ENCODE results near the gene DKK3. TPM values are rescaled to one million over a fixed set of nuclear protein-coding genes. Genes with fewer than 3 reads are reported as not detected.

Gene DKK3
- not detected for polyA plus RNA-seq (ENCODE audit: low read depth in 6 of 6)

DNA sequence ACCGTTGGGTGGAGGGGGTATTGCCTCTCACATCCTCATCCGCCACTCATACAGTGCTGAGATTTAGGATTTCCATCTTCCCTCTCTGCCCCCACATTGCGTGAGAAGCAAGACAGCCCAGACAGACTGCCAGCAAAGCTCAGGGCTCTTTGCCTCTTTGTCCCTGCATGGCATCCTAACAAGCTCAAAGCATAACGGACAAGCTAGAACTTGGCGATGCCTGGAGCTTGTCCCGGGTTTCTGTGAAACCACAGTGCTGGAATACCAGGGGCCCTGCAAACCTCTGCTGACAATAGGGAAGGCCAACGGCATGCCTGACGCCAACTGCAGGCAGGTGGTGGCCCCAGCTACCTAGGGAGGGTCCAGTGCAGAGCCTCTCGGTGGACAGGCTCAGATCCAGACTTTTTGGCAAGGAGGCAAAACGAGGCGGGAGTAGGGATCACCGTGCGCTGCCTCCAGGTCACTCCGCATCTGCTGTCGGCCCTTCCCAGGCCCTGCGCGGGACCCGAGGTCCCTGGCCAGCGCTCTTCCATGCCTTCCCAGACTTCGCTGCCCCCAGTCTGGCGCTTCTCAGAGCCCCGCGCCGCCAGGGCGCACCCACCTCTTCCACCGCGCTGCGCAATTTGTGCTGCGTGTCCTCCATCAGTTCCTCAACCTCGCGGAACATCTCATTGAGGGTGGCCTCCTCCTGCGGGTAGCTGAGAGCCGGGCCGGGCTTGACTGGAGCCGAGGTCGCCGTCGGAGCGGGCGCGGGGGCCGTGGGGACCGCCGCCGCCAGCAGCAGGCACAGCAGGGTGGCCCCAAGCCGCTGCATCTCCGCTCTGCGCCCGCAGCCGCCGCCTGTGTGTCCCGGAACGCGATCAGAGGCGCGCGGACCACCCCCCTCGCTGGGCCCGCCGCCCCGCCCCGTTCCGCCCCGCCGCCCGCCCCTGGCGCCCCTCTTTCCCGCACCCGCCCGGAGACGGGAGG, at the start of gene DKK3:
Gene DKK3, minus strand, starts transcription at position 858 of the 969 bp plus-strand sequence. Its CDS starts 44 bp downstream, at position 814.
- Mint-ChIP-seq H3K36me3 (no peaks in the 10 kb centered on the region), H3K4me3 (peak within 1 kb of the TSS in 7 of 8 donors; percentile 44 to 79 (median 66)), H3K4me1 (peaks cover 4 to 13% (median 4%) of the 10 kb centered on the region in 3 donors), H3K27ac (no peak within 1 kb of the TSS), H3K9me3 (peaks cover 0 to 5% (median 0%) of the 10 kb centered on the region in 7 donors), H3K27me3 (peaks cover 59 to 90% (median 82%) of the 10 kb centered on the region in 3 donors)
- DNase-seq: no peak
- no peak for ATAC-seq (ENCODE audit: low read depth in 2 of 2)

DNA sequence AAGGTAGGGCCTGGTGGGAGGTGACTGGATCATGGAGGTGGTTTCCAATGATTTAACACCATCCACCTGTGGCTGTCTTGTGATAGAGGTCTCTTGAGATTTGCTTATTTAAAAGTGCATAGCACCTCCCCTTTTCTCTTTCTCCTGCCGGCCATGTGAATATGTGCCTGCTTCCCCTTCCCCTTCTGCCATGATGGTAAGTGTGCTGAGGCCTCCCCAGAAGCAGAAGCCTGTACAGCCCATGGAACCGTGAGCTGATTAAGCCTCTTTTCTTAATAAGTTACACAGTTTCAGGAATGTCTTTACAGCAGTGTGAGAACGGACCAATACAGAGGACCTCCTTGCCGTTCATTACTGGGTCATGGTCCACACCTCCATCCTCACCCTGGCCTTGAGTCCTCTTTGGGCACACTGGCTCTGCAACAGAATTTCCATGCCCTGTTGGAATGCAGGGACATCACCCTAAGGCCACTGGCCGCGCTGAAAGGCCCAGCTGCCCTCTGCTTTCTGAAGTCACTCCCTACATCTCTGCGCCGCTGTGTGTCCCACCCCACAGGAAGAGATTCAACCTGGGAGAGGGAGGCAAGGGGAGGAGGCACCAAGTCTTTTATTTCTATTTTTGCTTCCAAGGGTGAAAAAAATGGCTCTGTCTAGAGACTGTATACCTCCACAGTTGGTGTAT, 49.0 kb upstream of the DKK3 start:
- no peak overlapping the region for H3K4me3 Mint-ChIP-seq
- peaks cover 3 to 17% (median 7%) of the 10 kb centered on the region in 3 donors for H3K27me3 Mint-ChIP-seq
- no peak overlapping the region for H3K27ac Mint-ChIP-seq
- H3K36me3 Mint-ChIP-seq: no peaks in the 10 kb centered on the region
- ATAC-seq (ENCODE audit: low read depth in 2 of 2) (no peak), DNase-seq (no peak)
- peaks cover 0 to 15% (median 3%) of the 10 kb centered on the region in 7 donors for H3K9me3 Mint-ChIP-seq
- H3K4me1 Mint-ChIP-seq: no peaks in the 10 kb centered on the region

DNA sequence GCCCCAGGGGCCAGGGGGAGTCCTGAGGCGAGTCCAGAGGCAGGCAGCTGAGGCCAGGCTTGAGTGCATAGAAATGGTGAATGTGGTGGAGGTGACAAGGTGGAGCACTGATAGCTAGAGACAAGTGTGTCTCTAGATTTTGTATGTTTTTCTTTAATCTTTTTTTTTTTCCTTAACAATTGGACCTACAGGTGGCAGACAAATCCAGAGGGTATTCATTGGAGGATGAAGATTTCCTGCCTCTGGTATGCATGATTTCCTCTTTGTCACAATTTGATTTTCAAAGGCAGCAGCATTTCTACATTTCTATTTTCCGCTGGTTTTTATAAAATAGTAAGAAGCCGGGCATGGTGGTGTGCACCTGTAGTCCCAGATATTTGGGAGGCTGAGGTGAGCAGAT, 47.7 kb upstream of the DKK3 start:
- ATAC-seq (ENCODE audit: low read depth in 2 of 2) (no peak), DNase-seq (no peak)
- H3K4me3 Mint-ChIP-seq: no peak overlapping the region

DNA sequence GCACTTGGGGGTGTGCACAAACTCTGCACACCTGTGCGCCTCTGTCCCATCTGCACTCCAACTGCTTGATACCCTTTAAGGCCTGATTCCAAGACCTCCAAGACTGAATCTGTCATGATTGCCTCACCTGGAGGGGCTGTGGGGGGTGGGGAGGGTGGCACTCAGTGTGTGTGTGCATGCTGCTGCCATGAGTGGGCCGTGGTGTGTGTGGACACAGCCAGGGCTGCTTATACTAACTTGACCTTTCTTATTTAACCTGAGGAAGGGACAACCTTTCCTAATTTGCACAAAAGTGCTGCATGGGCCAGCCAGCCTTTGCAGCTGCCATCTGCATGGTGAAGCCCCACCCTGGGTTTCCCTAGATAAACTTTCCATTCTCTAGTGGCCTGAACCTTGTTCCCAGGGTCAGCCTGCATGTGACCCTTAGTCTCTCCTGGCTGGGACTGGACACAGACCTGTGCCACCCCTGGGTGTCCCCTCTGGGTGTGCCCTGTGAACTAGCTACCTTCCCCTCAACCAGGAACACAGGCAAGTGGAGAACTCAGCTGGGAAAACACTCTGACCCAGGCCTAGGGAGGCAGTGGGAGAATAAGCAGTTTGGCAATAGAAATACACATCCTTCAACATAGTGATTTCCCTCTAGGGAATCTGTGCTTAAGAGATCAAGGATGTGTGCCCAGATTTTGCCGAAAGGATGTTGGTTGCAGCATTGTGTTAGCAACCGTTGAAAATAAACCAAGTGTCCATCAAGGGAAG, 45.4 kb upstream of the DKK3 start:
- Mint-ChIP-seq H3K4me3 (no peak overlapping the region), H3K27ac (no peak overlapping the region), H3K9me3 (peaks cover 0 to 15% (median 3%) of the 10 kb centered on the region in 7 donors), H3K36me3 (no peaks in the 10 kb centered on the region), H3K27me3 (no peaks in the 10 kb centered on the region), H3K4me1 (no peaks in the 10 kb centered on the region)
- ATAC-seq (ENCODE audit: low read depth in 2 of 2) (no peak), DNase-seq (no peak)

More for the DNA sequence above, 47.7 kb upstream of the DKK3 start:
- peaks cover 0 to 15% (median 3%) of the 10 kb centered on the region in 7 donors for H3K9me3 Mint-ChIP-seq
- H3K27me3 Mint-ChIP-seq: peaks cover 0 to 7% (median 2%) of the 10 kb centered on the region in 3 donors
- H3K4me1 Mint-ChIP-seq: no peaks in the 10 kb centered on the region
- H3K36me3 Mint-ChIP-seq: no peaks in the 10 kb centered on the region
- no peak overlapping the region for H3K27ac Mint-ChIP-seq

DNA sequence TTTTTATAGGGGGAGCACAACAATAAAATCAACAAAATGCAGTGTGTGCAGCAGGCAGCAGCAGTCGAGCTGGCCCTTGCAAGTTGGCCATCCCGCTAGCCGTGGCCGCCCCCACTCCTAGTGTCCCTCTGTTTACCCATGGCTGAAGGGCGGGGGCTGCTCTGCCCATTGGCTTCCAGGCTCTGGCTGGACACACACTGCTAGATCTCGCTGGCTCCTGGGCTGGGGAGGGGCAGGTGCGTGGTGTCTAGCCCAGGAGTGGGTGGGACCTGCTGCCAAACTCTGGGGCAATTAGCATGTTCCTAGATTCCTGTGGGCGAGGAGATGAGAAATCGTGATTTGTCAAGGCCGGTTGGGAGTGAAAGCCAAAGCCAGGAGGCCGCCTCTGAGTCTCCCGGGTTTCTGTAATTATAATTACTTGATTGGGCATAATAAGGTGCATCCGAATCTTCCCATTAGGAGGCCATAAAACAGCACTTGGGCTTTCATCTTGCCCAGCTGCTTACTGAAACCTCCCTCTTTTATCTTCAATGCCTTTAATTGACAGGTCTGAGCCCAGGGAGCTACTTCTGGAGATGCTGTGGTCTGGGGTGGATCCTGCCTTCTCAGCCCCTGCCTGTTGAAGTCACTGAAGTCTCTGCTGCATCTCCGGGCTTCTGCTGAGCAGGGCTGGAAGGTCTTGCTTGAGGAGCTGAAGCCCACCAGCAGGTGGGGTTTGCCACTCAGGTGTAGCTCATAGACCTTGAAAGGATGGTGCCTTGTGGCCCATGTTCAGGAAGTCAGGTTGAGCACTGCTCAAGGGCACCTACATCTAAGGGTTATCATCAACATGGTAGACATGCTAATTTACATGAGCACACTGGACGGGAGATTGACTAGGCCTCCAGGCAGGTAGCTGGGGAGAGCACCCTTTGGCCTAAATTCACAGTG, 44.5 kb upstream of the DKK3 start:
- H3K27me3 Mint-ChIP-seq: no peaks in the 10 kb centered on the region

DNA sequence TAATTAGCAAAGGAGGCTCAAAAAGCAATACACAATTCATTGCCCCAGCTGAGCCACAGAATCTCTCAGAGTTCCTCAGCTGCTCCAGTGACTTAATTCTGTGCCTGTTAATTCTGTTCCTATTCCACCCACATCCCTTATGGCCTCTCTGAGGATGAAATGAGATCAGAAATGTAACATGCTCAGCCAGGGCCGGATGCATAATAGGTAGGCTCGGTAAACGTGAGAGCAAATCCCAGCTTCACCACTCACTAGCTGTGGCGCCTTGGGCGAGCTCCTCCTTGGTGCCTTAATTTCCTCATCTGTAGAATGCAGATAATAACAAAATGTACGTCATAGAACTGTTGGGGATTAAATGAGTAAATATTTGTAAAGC, 42.8 kb upstream of the DKK3 start:
- H3K27me3 Mint-ChIP-seq: peaks cover 0 to 9% (median 5%) of the 10 kb centered on the region in 3 donors
- ATAC-seq (ENCODE audit: low read depth in 2 of 2): no peak
- no peak for DNase-seq
- H3K9me3 Mint-ChIP-seq: no peaks in the 10 kb centered on the region
- no peaks in the 10 kb centered on the region for H3K36me3 Mint-ChIP-seq
- no peaks in the 10 kb centered on the region for H3K4me1 Mint-ChIP-seq
- H3K27ac Mint-ChIP-seq: no peak overlapping the region
- H3K4me3 Mint-ChIP-seq: no peak overlapping the region

More for the DNA sequence above, 44.5 kb upstream of the DKK3 start:
- Mint-ChIP-seq H3K36me3 (no peaks in the 10 kb centered on the region), H3K27ac (peak overlapping the region in 1 of 6 donors; percentile 56), H3K4me3 (no peak overlapping the region), H3K9me3 (peaks cover 0 to 13% (median 3%) of the 10 kb centered on the region in 7 donors), H3K4me1 (no peaks in the 10 kb centered on the region)
- DNase-seq: no peak
- ATAC-seq (ENCODE audit: low read depth in 2 of 2): no peak

DNA sequence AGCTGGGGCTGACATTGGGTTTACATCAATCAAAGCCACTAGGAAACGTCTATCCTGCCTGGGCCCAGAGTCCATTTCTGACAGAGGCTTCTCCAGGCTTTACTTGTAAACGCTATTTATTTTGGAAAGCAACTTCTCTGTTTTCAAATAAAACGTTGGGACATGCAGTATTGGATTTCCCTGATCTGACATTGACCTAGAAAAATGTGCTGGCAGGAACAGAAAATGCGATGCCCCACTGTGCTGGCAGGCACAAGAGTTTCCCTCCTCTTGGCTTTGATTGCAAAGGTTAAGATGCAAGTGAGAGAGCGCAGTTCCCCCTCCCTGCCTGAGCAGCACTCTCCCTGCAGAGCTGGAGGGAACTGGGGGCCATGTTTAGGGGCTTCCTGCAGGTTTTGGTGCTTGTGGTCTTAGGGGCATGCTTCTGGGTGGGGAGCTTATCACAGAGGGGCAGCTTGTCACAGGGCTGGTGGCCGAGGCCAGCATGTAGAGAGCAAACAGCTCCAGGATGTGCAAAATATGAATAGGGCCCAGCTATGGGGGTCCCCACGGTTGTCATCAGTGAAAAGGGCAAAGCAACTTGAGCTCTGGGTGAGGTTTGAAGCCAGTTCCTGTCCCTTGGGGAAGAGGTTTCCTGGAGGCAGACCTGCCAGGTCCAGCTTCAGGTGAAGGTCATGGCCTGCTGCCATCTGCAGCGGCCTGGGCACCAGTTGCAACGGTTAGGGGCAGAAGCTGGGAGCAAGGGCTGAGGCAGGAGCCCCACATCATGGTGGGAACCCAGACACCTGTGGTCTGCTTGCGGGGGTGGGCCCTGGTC, 42.3 kb upstream of the DKK3 start:
- ATAC-seq (ENCODE audit: low read depth in 2 of 2) (no peak), DNase-seq (no peak)
- peaks cover 0 to 9% (median 5%) of the 10 kb centered on the region in 3 donors for H3K27me3 Mint-ChIP-seq
- no peaks in the 10 kb centered on the region for H3K36me3 Mint-ChIP-seq
- H3K9me3 Mint-ChIP-seq: no peaks in the 10 kb centered on the region
- no peak overlapping the region for H3K4me3 Mint-ChIP-seq
- no peak overlapping the region for H3K27ac Mint-ChIP-seq
- H3K4me1 Mint-ChIP-seq: no peaks in the 10 kb centered on the region

DNA sequence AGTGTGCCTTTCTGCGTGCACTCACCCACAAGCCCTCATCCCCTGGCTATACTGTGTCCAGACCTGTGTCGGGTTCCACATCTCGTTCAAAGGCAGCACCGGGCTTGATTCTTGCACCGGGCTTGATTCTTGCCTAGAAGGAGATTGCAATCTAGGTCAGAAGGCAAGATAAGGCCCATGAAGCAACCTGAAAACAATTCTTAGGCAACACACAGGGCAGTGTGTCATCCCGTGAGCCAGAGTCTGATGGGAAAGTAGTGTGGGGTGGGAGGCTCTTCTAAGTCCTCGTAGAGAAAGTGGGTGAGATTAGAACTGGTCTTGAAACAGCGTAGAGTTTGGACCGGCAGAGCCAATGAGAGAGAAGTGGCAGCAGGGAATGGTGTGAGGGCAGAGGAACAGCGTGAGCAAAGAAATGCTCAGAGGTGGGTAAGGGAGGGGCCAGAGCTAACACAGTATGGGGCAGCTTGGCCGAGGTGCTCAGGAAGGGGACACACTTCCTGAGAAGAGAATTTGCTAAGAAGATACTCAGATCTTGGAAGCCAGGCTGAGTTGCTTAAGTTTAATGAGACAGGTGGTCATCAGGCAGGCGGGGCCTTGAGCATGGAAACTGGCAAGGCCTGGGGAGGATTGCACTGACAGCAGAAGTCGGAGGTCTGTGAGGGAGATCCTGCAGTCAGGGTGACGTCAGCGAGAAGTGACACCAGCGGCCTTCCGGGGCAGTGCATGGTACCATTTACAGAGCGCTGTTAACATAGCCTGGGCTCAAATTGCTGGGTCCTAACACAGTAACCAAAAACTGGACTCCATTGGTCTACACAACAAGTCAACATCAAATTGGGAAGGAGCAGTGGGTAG, 40.7 kb upstream of the DKK3 start:
- DNase-seq: no peak
- Mint-ChIP-seq H3K27me3 (peaks cover 4 to 9% (median 9%) of the 10 kb centered on the region in 3 donors), H3K4me3 (no peak overlapping the region), H3K36me3 (no peaks in the 10 kb centered on the region), H3K27ac (no peak overlapping the region), H3K4me1 (no peaks in the 10 kb centered on the region), H3K9me3 (no peaks in the 10 kb centered on the region)
- no peak for ATAC-seq (ENCODE audit: low read depth in 2 of 2)

DNA sequence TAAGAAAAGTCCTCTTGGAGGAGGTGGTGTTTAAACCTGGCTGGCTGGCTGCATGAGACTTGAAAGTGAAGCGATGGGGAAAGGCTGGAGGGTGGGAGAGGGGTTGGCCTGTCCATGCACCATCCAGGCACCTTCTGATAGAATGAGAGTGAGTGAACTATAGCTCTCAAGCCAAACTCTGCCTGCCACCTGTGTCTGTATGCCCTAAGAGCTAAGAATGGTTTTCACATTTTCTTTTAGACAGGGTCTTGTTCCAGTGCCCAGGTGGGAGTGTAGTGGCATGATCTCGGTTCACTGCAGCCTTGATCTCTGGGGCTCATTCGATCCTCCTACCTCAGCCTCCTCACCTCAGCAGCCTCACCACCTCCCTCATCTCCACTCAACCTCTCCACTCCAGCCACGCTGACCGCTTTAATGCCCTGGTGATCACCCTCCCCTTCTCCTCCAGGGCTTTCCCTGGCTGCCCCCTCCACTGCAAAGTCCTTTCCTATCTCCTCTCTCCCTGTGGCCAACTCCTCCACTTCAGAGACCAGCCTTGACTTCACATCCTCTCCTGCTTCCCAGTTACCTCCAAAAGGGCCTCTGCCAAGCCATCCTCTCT, 38.3 kb upstream of the DKK3 start:
- H3K9me3 Mint-ChIP-seq: no peaks in the 10 kb centered on the region
- ATAC-seq (ENCODE audit: low read depth in 2 of 2) (no peak), DNase-seq (no peak)
- H3K27me3 Mint-ChIP-seq: peaks cover 5 to 10% (median 9%) of the 10 kb centered on the region in 3 donors
- H3K27ac Mint-ChIP-seq: peak overlapping the region in 2 of 6 donors; percentile 14 to 70
- H3K4me1 Mint-ChIP-seq: no peaks in the 10 kb centered on the region
- H3K4me3 Mint-ChIP-seq: no peak overlapping the region
- H3K36me3 Mint-ChIP-seq: no peaks in the 10 kb centered on the region

DNA sequence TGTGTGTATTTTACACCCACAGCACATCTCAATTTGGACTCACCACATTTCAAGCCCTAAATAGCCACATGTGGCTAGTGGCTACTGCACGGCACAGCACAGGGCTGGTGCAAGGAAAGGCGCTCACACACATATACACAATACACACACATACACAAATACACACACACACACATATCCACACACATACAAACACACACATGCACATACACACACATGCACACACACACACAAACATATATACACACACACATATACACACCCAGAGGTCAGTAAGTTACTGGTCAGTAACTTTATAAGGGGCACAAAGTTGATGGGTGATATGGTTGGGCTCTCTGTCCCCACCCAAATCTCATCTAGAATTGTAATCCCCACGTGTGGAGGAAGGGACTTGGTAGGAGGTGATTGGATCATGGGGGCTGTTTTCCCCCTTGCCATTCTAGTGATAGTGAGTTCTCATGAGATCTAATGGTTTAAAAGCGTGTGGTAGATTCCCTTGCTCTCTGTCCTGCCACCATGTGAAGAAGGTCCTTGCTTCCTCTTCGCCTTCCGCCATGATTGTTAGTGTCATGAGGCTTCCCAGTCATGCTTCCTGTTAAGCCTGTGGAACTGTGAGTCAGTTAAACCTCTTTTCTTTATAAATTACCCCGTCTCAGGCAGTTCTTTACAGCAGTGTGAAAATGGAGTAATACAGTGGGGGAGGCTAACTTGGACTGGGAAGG, 37.6 kb upstream of the DKK3 start:
- Mint-ChIP-seq H3K4me3 (no peak overlapping the region), H3K4me1 (no peaks in the 10 kb centered on the region), H3K36me3 (no peaks in the 10 kb centered on the region), H3K27me3 (peaks cover 5 to 10% (median 9%) of the 10 kb centered on the region in 3 donors), H3K9me3 (no peaks in the 10 kb centered on the region), H3K27ac (no peak overlapping the region)
- no peak for DNase-seq
- ATAC-seq (ENCODE audit: low read depth in 2 of 2): no peak
